DOHH2 (cell line): ENCODE results near the gene CCDC85B.

ENCODE experiments used
- H3F3A ChIP-seq: fragments of 200-600 bp; sonication (generic), shearing (Covaris generic); 2 replicates; pipeline ENCODE4 v1.6.0; 2016; ENCODE audit warnings: antibody characterized with exemption, mild to moderate bottlenecking; ENCODE audit not compliant: control insufficient read depth, insufficient read depth
- H3K27ac ChIP-seq: fragments of 200-600 bp; sonication (generic); 2 replicates; pipeline ENCODE4 v1.5.1; 2014; ENCODE audit warnings: low read depth, mild to moderate bottlenecking, low read length, moderate library complexity
- H3K27me3 ChIP-seq: fragments of 200-600 bp; sonication (generic); 2 replicates; pipeline ENCODE4 v1.6.1; 2014; ENCODE audit warnings: mild to moderate bottlenecking, low read length, mixed read lengths; ENCODE audit not compliant: control insufficient read depth
- H3K36me3 ChIP-seq: fragments of 200-600 bp; sonication (generic); 2 replicates; pipeline ENCODE4 v1.6.1; 2014; ENCODE audit warnings: mild to moderate bottlenecking, low read length, moderate library complexity, mixed read lengths; ENCODE audit not compliant: control insufficient read depth
- H3K4me1 ChIP-seq: fragments of 200-600 bp; sonication (generic); 2 replicates; pipeline ENCODE4 v1.6.1; 2014; ENCODE audit warnings: mild to moderate bottlenecking, low read length, mixed read lengths; ENCODE audit not compliant: control insufficient read depth
- H3K4me2 ChIP-seq: fragments of 200-600 bp; sonication (generic); 2 replicates; pipeline ENCODE4 v1.6.0; 2014; ENCODE audit warnings: mild to moderate bottlenecking, low read length, moderate library complexity
- H3K4me3 ChIP-seq: fragments of 200-600 bp; sonication (generic); 2 replicates; pipeline ENCODE4 v1.5.1; 2014; ENCODE audit warnings: mild to moderate bottlenecking, low read length, mixed read lengths
- H3K79me2 ChIP-seq: fragments of 200-600 bp; sonication (generic); 2 replicates; pipeline ENCODE4 v1.6.1; 2014; ENCODE audit warnings: mild to moderate bottlenecking, low read length, mixed read lengths; ENCODE audit not compliant: control insufficient read depth
- H3K9me2 ChIP-seq: fragments of 200-600 bp; sonication (generic); replicated peaks from 2 replicates; pipeline ENCODE4 v1.6.1; 2014; ENCODE audit warnings: mild to moderate bottlenecking, low read length, mixed read lengths; ENCODE audit not compliant: control insufficient read depth
- H3K9me3 ChIP-seq: fragments of 200-600 bp; sonication (generic); 2 replicates; pipeline ENCODE4 v1.6.1; 2014; ENCODE audit warnings: antibody characterized with exemption, low read length, mixed read lengths; ENCODE audit not compliant: control insufficient read depth, insufficient read depth
- H4K20me1 ChIP-seq: fragments of 200-600 bp; sonication (generic); 2 replicates; pipeline ENCODE4 v1.6.0; 2014; ENCODE audit warnings: low read depth, mild to moderate bottlenecking, antibody characterized with exemption, low read length, moderate library complexity; ENCODE audit not compliant: control insufficient read depth, insufficient read depth
- CTCF ChIP-seq: fragments of 200-600 bp; sonication (generic); IDR thresholded peaks from one replicate; pipeline ENCODE4 v1.5.1; 2014; ENCODE audit warnings: antibody characterized with exemption, mild to moderate bottlenecking, low read depth, low read length; ENCODE audit not compliant: poor library complexity, severe bottlenecking
- EZH2phosphoT487 ChIP-seq: fragments of 200-600 bp; sonication (generic); IDR thresholded peaks from 2 replicates; pipeline ENCODE4 v1.6.1; 2017; ENCODE audit warnings: borderline replicate concordance, mild to moderate bottlenecking, antibody characterized with exemption, low read length, moderate library complexity, mixed read lengths

CCDC85B gene

GRCh38 chr11:65921033-65921555, 30.6 kb downstream of the CCDC85B start:
- Histone ChIP-seq H3K4me2 (no peak overlapping the region), H3K9me2 (no peaks in the 10 kb centered on the region), H3K4me3 (no peak overlapping the region), H3K36me3 (peaks cover 4% of the 10 kb centered on the region; the same call in 1 of the 2 replicates), H4K20me1 (no peaks in the 10 kb centered on the region), H3K27ac (no peak overlapping the region), H3K27me3 (no peaks in the 10 kb centered on the region), H3K79me2 (peaks cover 22% of the 10 kb centered on the region), H3K9me3 (no peaks in the 10 kb centered on the region), H3F3A (no peaks in the 10 kb centered on the region), H3K4me1 (peaks cover 23% of the 10 kb centered on the region)
- TF ChIP-seq CTCF (no peak), EZH2phosphoT487 (no peak)

- Histone ChIP-seq H3F3A (no peaks in the 10 kb centered on the region), H3K27ac (no peak overlapping the region), H3K9me3 (no peaks in the 10 kb centered on the region), H3K27me3 (no peaks in the 10 kb centered on the region), H3K4me1 (peaks cover 19% of the 10 kb centered on the region), H3K4me3 (no peak overlapping the region), H4K20me1 (no peaks in the 10 kb centered on the region), H3K79me2 (peaks cover 20% of the 10 kb centered on the region), H3K4me2 (no peak overlapping the region), H3K9me2 (no peaks in the 10 kb centered on the region), H3K36me3 (peaks cover 4% of the 10 kb centered on the region; the same call in 1 of the 2 replicates)
- no peak for TF ChIP-seq EZH2phosphoT487
- TF ChIP-seq CTCF, result no peak
Measured at GRCh38 chr11:65921876-65922275, 31.4 kb downstream of the CCDC85B start.

GRCh38 chr11:65922565-65922964, 32.1 kb downstream of the CCDC85B start:
- no peaks in the 10 kb centered on the region for H3K9me2 ChIP-seq
- peaks cover 14% of the 10 kb centered on the region for H3K79me2 ChIP-seq
- peaks cover 15% of the 10 kb centered on the region for H3K4me1 ChIP-seq
- H3K27me3 ChIP-seq, result no peaks in the 10 kb centered on the region
- H3K4me3 ChIP-seq, result no peak overlapping the region
- H3K4me2 ChIP-seq, result no peak overlapping the region
- peaks cover 4% of the 10 kb centered on the region; the same call in 1 of the 2 replicates for H3K36me3 ChIP-seq
- TF ChIP-seq EZH2phosphoT487 (no peak), CTCF (no peak)
- H3K9me3 ChIP-seq, result no peaks in the 10 kb centered on the region
- no peaks in the 10 kb centered on the region for H4K20me1 ChIP-seq
- no peaks in the 10 kb centered on the region for H3F3A ChIP-seq
- H3K27ac ChIP-seq, result no peak overlapping the region
